A549 treated with dexamethasone at 1 μM for 4 hours (cell line): Measurements from ENCODE around the gene MTNR1B. TPM values are rescaled to one million over a fixed set of nuclear protein-coding genes. Genes with fewer than 3 reads are reported as not detected.

ENCODE experiments used
- total RNA-seq: library from RNA; stranded (reverse); fragments of 200-300 nt; extraction: Qiagen RNA extraction; gene quantifications from 5 replicates; pipeline ENCODE4 v1.2.3, GENCODE V29; 2022

MTNR1B gene
- total RNA-seq, result not detected in 5 replicates

DNA sequence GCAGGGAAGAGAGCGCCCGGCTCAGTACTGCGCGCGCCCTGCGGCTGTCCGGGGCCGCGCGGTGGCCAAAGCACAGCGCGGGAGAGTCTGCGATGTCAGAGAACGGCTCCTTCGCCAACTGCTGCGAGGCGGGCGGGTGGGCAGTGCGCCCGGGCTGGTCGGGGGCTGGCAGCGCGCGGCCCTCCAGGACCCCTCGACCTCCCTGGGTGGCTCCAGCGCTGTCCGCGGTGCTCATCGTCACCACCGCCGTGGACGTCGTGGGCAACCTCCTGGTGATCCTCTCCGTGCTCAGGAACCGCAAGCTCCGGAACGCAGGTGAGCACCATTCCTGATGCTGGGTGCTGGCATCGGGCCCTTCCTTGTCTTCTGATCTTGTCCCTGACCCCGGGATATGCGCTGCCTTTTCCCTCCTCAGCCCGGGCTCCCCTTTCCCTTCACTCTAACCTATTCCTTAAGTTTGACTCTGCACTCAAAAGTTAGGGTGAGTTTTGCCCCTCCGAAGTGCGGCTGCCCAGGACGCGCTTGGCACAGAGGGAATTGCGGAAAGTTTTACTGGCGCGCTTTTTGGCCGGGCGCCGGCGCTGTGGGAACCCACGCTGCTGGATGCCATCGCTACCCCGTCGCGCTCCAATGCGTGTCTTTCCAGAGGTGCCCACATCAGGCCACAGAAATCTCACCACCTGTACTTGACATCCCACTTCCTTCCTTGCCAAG, at the start of gene MTNR1B:
MTNR1B (plus strand) TSS at position 18 of the 714 bp plus-strand sequence; CDS start at position 93, 75 bp downstream.

Other genes with a start within 250 kb of the MTNR1B start
- 14.2 to 18.4 TPM (median 17.5 TPM) in 5 replicates for gene SLC36A4, start 228.3 kb downstream of the MTNR1B start, total RNA-seq